Gastrocnemius medialis (tissue), 4 donors: ENCODE data around the gene SH3TC1.

Source experiments
- POLR2A ChIP-seq, 2 donors: fragments of 450-650 bp; IDR thresholded peaks; one replicate each; pipeline ENCODE4 v1.6.1; 2017; ENCODE audit warnings: antibody characterized with exemption in 2 of 2, mild to moderate bottlenecking in 2 of 2, moderate library complexity in 2 of 2
- TF ChIP-seq, protein P1 (sequence below), 5 experiments: fragments of 450-650 bp in 3 of 5; fragments of 200-600 bp in 2 of 5; sonication (generic) in 2 of 5; IDR thresholded peaks in 4 of 5; conservative IDR thresholded peaks in 1 of 5; 1 replicate in 4 of 5; 2 replicates in 1 of 5; pipeline ENCODE4 v1.5.1; 2016 to 2019; ENCODE audit warnings: antibody characterized with exemption in 5 of 5, mild to moderate bottlenecking in 3 of 5, moderate library complexity in 3 of 5

DNA sequence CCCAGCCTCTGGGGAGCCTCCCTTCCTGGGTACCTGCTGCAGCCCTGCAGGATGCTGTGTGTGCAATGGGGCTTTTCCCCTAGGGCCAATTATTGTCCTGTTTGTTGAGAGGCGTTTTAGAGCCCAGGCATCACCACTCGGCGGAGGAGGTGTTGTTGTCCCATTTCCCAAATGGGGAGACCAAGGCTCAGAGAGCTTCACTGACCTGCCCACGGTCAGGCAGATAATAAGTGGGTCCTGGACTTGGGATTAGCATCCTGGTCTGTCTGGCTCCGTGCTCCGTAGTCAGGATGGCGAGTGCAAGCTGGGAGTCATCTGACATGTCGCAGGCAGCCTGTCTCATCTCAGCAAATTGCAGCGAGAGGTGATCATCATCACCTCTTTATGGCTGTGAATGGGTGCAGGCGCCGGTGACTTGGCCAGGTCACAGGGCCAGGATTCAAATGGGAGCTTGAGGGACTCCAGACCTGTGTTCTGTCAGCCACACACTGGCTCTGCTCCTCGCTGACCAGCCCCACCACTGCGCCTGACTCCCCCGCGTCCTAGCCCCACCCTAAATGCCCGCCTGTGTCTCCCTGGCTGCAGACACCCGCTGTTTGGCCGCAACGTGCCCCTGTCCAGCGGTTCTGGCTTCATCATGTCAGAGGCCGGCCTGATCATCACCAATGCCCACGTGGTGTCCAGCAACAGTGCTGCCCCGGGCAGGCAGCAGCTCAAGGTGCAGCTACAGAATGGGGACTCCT is 87.1 kb downstream of the SH3TC1 start:
- TF ChIP-seq, protein P1, sequence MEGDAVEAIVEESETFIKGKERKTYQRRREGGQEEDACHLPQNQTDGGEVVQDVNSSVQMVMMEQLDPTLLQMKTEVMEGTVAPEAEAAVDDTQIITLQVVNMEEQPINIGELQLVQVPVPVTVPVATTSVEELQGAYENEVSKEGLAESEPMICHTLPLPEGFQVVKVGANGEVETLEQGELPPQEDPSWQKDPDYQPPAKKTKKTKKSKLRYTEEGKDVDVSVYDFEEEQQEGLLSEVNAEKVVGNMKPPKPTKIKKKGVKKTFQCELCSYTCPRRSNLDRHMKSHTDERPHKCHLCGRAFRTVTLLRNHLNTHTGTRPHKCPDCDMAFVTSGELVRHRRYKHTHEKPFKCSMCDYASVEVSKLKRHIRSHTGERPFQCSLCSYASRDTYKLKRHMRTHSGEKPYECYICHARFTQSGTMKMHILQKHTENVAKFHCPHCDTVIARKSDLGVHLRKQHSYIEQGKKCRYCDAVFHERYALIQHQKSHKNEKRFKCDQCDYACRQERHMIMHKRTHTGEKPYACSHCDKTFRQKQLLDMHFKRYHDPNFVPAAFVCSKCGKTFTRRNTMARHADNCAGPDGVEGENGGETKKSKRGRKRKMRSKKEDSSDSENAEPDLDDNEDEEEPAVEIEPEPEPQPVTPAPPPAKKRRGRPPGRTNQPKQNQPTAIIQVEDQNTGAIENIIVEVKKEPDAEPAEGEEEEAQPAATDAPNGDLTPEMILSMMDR (IDR thresholded peaks at IDR 0.05 in 4 of 5, conservative IDR thresholded peaks at IDR 0.05 in 1 of 5) = no peak
- TF ChIP-seq POLR2A (IDR thresholded peaks at IDR 0.05) = no peak
